Lower lobe of right lung (tissue), 2 donors: ENCODE data around the gene TMC8. TPM values are rescaled to one million over a fixed set of nuclear protein-coding genes. Genes with fewer than 3 reads are reported as not detected.
A peak's percentile ranks its signal among the peaks of the same experiment; 100 is the strongest.

Experiments used
- ATAC-seq, 2 donors: fragments of 200-7000 bp; cut with Tn5 transposase; one replicate each; pipeline ENCODE4 v1.9.1; 2020 to 2022; ENCODE audit warnings: mild to moderate bottlenecking in 2 of 2, moderate library complexity in 2 of 2
- DNase-seq: peaks from one replicate; pipeline ENCODE4 v3.0.0-alpha.2; 2020
- H3K27ac ChIP-seq: fragments of 200-600 bp; one replicate; pipeline ENCODE4 v1.8.0; 2022
- H3K27me3 ChIP-seq: fragments of 200-600 bp; one replicate; pipeline ENCODE4 v1.8.0; 2022; ENCODE audit warnings: low read depth
- H3K36me3 ChIP-seq: fragments of 200-600 bp; one replicate; pipeline ENCODE4 v1.8.0; 2022; ENCODE audit warnings: mild to moderate bottlenecking
- H3K4me1 ChIP-seq: fragments of 200-600 bp; one replicate; pipeline ENCODE4 v1.8.0; 2022
- H3K4me3 ChIP-seq: fragments of 200-600 bp; one replicate; pipeline ENCODE4 v1.8.0; 2022; ENCODE audit warnings: mild to moderate bottlenecking
- H3K9me3 ChIP-seq: fragments of 200-600 bp; one replicate; pipeline ENCODE4 v1.8.0; 2022
- intact Hi-C: fragments of 100-400 bp; cut with DNase I; formaldehyde crosslinking; loops from one replicate; pipeline ENCODE4 v1.11.0; 2022
- total RNA-seq: library from RNA; stranded (reverse); fragmentation: NEBNext Ultra II Directional; extraction: Animal tissue kit (Norgen Biotek cat#: 25700); gene quantifications from one replicate; pipeline ENCODE4 v1.2.1, GENCODE V29; 2021
- TF ChIP-seq, protein P1 (sequence below): fragments of 200-600 bp; IDR thresholded peaks from one replicate; pipeline ENCODE4 v1.8.0; 2022; ENCODE audit warnings: antibody characterized with exemption, mild to moderate bottlenecking
- donor health status: DM: no; HTN: yes; CAD: no; lungs with severe emphysema.

TMC8 gene
- total RNA-seq, 1 donor from 2014 or later = 33.8 TPM

GRCh38 chr17:78151514-78152008 is 21.0 kb downstream of the TMC8 start:
- TF ChIP-seq, protein P1, sequence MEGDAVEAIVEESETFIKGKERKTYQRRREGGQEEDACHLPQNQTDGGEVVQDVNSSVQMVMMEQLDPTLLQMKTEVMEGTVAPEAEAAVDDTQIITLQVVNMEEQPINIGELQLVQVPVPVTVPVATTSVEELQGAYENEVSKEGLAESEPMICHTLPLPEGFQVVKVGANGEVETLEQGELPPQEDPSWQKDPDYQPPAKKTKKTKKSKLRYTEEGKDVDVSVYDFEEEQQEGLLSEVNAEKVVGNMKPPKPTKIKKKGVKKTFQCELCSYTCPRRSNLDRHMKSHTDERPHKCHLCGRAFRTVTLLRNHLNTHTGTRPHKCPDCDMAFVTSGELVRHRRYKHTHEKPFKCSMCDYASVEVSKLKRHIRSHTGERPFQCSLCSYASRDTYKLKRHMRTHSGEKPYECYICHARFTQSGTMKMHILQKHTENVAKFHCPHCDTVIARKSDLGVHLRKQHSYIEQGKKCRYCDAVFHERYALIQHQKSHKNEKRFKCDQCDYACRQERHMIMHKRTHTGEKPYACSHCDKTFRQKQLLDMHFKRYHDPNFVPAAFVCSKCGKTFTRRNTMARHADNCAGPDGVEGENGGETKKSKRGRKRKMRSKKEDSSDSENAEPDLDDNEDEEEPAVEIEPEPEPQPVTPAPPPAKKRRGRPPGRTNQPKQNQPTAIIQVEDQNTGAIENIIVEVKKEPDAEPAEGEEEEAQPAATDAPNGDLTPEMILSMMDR = no peak
- Histone ChIP-seq H3K27me3 (no peaks in the 10 kb centered on the region), H3K27ac (peak overlapping the region; percentile 53), H3K4me3 (no peak overlapping the region), H3K36me3 (no peaks in the 10 kb centered on the region), H3K9me3 (no peaks in the 10 kb centered on the region), H3K4me1 (peaks cover 16% of the 10 kb centered on the region)
- intact Hi-C loops = no loop called here
- DNase-seq (no peak), ATAC-seq (peak; percentile 52 to 65)

DNA sequence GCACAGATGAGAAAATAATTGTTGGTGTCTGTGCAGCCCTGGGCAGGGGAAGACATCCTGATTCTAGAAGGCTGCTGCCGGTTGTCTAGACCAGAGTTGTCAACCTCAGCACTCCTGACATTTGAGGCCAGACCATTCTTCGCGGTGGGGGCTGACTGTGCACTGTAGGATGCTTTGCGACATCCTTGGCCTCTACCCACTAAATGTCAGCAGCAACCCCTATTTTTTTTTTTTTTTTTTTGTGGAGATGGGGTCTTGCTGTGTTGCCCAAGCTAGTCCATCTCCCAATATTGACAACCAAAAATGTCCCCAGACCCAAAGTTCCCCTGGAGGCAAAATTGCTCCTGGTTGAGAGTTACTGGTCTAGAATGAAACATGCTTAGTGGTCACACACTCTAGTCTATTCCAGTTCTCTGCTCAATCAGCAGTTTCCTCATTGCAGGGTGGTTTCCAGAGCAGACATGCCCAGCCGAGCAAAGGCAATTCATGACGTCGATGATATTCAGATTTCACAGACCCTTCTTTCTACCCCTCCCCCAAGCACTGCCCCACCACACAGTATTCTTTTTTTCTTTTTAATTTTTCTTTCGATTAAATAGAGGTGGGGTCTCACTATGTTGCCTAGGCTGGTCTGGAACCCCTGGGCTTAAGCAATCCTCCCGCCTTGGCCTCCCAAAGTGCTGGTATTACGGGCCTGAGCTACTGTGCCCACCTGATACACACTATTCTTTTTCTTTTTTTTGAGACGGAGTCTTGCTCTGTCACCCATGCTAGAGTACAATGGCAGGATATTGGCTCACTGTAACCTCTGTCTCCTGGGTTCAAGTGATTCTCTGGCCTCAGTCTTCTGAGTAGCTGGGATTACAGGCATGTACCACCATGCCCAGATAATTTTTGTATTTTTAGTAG is 24.6 kb downstream of the TMC8 start:
- ATAC-seq = peak; percentile 38 to 67
- H3K4me1 ChIP-seq = peaks cover 16% of the 10 kb centered on the region
- no peaks in the 10 kb centered on the region for H3K27me3 ChIP-seq
- intact Hi-C loops = no loop called here
- no peak overlapping the region for H3K4me3 ChIP-seq
- H3K9me3 ChIP-seq = no peaks in the 10 kb centered on the region
- no peaks in the 10 kb centered on the region for H3K36me3 ChIP-seq
- TF ChIP-seq, protein P1 = no peak
- no peak overlapping the region for H3K27ac ChIP-seq
- no peak for DNase-seq

- Histone ChIP-seq H3K36me3 (no peaks in the 10 kb centered on the region), H3K27me3 (no peaks in the 10 kb centered on the region), H3K4me3 (no peak overlapping the region), H3K4me1 (no peaks in the 10 kb centered on the region), H3K27ac (no peak overlapping the region), H3K9me3 (no peaks in the 10 kb centered on the region)
- ATAC-seq (peak in 1 of 2 donors; percentile 15), DNase-seq (no peak)
- TF ChIP-seq, protein P1 = no peak
- intact Hi-C loops = no loop called here
Measured at GRCh38 chr17:78159575-78160158, 29.1 kb downstream of the TMC8 start.

GRCh38 chr17:78163881-78164747 is 33.5 kb downstream of the TMC8 start:
- TF ChIP-seq, protein P1 = no peak
- ATAC-seq (no peak), DNase-seq (no peak)
- H3K4me1 ChIP-seq = peaks cover 6% of the 10 kb centered on the region
- H3K27me3 ChIP-seq = no peaks in the 10 kb centered on the region
- intact Hi-C loops = no loop called here
- H3K4me3 ChIP-seq = no peak overlapping the region
- H3K36me3 ChIP-seq = no peaks in the 10 kb centered on the region
- no peak overlapping the region for H3K27ac ChIP-seq
- H3K9me3 ChIP-seq = no peaks in the 10 kb centered on the region
